Stimulated activated CD8-positive, alpha-beta memory T cell treated with anti-CD3 and anti-CD28 coated beads, Interleukin-2, amount 100 ng/mL, for 48 hours (primary cell): Measurements from ENCODE around the gene ALDH18A1.
"Not testable (repeated sequence)": the region's sequence is repeated elsewhere in the genome, so short reads cannot be mapped to it uniquely, and the experiment has no call there.

Experiments used
- DNase-seq, 2 donors: peaks; one replicate each; pipeline ENCODE4 v3.0.0-alpha.2; 2020; ENCODE audit warnings: low read depth in 2 of 2

Gene ALDH18A1

DNA sequence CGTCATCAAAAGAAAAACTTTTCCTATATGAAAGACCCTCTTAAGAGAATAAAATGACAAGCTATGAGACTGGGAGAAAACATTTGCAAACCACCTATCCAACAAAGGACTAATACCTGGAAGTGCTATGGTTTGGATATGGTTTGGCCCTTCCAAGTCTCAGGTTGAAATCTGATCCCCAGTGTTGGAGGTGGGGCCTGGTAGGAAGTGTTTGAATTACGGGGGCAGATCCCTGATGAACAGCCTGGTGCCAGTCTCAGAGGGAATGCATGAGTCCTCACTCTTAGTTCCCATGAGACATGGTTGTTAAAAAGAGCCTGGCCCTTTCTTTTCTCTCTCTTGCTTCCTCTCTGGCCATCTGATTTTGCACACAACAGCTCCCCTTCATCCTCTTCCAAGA lies 6.3 kb downstream of the ALDH18A1 start:
- DNase-seq: no peak

DNA sequence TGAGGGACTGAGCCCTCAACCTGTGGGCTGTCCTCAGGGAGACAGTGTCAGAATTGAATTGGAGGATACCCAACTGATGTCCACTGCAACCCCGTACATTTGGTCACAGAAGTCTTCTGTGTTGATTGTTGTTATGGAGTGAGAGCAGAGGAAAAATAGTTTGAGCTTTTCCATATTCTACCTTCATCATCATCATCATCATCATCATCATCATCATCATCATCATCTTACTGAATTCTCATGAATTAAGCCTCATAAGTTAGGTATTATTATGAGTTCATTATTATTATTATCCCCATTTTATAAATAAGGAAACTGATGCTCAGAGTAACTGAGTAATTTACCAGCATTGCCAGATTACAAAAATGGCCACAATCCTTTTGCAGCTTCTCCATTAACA lies 8.4 kb downstream of the ALDH18A1 start:
- DNase-seq: no peak

DNA sequence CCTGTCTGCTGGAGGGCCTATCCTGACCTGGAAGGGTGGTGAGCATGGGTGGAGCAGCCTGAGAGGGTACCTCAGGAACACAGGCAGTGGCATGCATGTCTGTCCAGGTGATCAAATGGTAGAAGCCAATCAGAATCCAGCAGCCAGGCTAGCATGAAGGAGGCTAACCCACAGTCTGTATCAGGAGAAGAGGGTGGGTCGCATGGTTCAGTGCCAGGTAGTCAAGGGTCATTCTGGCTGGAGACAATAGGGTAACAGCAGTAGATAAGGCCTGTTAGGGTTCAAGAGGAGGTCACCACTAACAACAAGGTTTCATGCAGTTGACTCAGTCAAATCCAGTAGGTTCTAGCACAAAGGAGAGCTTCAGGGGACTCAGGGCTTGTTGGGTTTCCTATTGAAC lies 10.4 kb downstream of the ALDH18A1 start:
- no peak for DNase-seq

DNA sequence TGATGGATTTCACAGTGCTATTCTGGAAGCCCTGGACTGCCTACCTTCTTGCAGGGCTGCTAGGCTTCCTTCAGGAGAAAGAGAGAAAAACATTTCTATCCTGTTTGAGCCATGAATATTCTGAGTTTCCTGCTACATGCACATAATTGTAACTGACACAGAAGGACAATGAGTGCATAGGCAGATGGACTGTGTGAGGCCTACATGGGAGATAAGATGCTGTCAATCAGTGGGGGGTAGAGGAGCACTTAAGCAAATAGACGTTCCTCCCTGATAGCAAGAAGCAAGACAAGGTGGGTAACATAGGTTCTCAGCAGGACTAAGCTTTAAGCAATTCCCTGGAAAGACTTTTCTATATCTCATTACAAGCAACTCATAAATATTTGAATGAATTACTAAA lies 11.6 kb downstream of the ALDH18A1 start:
- DNase-seq: no peak

DNA sequence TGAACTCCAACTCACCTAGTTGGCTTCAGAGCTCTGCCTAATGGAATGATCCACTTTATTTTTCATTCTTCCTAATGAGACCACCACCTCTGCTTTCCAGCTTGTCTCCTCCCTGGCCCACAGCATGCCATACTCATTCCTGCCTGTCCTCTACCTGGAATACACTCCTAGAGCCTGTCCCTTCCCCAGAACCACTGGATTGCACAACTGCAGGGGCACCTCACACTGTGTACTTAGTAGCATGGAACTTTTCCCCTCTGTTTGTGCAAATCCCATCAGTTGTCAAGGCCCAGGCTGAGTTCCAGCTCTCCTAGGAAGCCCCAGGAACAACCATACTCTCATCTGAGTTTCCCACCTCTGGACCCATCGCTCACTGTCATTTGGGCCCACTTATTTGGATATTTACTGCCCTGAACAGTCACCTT lies 15.6 kb downstream of the ALDH18A1 start:
- DNase-seq: no peak

DNA sequence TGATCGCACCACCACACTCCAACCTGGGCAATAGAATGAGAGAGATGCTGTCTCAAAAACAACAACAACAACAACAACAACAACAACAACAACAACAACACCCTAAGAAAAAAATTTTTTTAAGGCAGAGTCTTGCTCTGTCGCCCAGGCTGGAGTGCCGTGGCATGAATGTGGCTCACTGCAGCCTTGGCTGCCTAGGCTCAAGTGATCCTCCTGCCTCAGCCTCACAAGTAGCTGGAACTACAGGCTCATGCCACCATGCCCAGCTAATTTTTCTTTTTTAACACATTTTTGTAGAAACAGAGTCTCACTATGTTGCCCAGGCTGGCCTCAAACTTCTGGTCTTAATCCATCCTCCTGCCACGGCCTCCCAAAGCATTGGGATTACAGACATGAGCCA lies 18.6 kb downstream of the ALDH18A1 start:
- DNase-seq: no peak

DNA sequence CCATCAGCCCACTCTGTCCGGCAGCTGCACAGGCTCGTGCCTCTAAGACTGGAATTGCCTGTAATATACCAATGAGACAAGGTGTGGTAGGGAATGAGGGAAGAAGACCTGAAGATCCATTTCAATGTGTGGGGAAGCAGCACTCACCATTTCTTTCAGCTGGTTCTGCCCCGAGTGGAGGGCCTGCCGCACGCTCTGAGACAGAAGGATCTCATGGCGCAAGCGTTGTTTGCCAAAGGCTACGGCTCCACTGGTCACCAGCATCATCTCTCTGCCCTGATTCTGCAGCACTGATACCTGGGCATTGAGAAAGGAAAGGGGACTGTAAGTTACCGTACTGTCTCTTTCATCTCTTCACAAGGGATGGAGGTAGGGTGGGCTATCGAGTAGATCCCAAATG lies 19.4 kb downstream of the ALDH18A1 start:
- no peak for DNase-seq

DNA sequence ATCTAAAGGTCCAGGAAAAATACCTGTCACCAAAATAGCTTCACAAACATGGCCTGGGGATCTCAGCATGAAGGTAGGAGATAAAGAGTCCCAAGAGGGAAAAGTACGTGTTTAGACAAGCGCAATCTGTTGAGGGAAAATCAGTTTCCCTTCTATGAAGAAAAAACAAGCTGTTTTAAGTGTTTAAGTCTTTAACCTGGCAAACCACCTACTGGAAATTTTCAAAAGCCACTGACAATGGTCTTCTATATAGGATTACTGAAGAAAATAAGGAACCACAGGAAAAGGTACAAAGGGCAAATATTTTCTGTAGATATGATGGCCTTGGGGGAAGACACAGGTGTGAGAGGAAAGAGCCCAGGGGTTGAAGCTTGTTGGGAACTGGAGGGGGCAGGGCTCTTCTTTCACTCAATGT lies 21.2 kb downstream of the ALDH18A1 start:
- DNase-seq: no peak

DNA sequence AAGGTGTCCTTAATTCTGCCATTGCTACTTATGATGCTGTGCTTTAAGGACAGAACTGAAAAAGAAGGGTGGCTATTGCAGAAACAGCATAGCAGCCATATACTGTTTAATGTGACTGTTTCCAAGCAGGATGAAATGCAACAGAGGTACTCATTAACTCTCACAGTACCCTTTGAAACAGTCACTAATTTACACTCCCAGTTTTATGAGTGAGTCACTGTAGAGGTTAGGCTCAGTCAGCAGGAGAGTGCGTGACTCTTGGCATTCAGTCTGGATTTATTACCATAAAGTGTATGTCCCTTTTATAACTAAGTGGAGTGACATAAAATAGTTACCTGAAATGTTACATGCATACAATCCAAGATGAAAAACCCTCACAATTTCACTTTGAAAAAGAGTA lies 27.7 kb downstream of the ALDH18A1 start:
- no peak for DNase-seq

DNA sequence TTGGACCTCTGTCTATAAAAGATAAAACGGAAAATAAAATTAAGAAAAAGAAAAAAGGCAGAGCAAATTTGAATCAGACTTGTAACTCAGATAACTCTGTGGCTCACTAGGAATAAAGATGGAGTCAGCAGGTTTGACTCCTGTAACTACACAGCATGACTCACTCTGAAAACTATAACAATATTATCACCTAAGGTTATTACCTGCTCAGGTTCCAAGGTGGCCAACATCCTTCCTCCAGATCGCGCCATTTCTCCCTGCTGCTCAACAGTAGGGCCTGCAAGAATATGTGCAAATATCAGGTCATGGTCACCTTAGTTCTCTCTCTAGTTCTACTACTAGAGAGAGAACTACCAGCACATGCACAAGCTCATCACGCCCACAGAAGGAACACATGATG lies 30.0 kb downstream of the ALDH18A1 start:
- no peak for DNase-seq

DNA sequence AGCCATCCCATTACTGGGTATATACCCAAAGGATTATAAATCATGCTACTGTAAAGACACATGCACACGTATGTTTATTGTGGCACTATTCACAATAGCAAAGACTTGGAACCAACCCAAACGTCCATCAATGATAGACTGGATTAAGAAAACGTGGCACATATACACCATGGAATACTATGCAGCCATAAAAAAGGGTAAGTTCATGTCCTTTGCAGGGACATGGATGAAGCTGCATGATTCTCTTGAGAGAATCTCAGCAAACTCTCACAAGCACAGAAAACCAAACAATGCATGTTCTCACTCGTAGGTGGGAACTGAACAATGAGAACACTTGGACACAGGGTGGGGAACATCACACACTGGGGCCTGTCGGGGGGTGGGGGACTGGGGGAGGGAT lies 36.1 kb downstream of the ALDH18A1 start:
- not testable (repeated sequence) for DNase-seq

DNA sequence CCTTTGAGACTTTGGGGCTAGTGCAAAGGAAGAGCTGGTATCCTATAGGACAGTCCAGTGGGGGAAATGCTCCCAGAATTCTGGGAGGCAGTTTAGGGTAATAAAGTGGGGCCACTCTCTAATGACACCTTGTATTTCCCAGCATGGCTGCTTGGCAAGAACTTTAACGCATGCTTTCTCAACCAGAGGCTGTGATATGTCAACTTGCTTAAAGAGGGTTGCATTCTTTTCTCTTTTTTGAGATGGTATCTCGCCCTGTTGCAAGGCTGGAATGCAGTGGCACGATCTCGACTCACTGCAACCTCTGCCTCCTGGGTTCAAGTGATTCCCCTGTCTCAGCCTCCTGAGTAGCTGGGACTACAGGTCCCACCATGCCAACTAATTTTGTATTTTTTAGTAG lies 38.4 kb downstream of the ALDH18A1 start:
- no peak for DNase-seq

DNA sequence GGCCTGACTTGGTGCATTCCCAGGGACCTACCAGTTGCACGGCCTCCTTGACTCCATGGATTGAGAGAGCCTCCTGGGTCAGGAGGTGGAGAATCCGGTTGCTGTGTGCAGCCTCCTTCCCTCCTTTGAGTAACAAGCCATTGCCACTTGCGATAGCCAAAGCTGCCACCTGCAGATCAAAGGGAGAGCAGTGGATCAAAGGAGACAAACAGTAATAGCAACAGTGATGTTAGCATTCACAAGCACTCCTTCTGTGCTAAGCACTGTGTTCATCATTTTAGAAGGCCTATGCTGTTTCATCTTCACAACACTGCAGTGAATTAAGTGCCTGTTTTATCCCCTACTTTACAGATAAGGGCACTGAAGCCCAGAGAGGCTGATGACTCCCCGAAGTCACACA lies 40.1 kb downstream of the ALDH18A1 start:
- no peak for DNase-seq

DNA sequence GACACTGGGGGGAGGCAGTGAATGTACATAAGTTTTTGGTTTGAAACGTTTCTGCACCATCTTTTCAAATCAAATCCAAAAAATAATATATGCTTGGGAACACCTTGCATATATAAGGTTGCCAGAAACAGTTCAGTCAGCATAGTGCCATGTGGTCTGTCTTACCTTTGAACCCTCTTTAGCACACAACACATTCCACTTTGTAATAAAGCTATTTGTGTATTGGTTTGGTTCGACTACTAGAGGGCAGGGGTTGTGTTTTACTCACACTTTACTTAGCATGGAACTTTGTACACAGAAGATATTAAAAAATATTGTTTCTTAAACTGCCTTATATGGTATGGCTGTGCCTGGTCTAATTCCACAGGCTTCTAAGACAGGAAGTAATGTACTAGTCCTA lies 43.2 kb downstream of the ALDH18A1 start:
- DNase-seq: no peak

DNA sequence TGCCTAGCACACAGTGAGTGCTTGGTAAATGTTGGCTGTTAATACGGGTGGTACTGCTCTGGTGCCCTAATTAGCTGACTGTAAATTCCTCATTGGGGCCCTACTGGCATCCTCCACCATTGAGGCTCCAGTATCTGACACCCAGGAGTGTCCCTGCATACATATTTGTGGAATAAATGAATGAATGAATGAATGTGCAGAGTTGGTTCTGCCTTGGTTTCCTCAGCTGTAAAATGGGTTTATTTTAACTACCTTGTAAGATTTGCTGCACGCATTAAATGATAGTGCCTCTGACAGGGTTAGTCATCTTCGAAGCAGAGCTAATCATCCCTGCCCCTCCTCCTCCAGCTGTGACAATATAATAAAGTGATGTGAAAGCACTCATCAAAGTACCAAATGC lies 45.8 kb downstream of the ALDH18A1 start:
- DNase-seq: no peak

DNA sequence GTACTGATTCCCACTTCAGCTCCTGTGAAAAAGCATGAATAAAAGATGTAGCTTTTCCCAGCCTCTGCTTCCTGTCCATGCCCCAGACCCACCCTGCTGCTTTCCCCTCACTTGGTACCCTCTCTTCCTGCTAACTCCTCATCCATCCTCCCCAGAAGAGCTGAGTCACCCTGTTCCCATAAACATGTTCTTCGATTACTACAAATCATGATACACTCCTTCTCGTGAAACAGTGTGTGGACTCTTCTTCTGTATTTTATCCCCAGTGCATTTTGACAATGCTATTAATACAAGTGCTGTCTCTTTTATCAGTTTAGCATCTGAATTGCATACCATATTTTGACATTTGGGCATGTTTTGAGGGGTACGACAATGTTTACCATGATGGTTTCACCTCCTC lies 49.6 kb downstream of the ALDH18A1 start:
- DNase-seq: no peak

DNA sequence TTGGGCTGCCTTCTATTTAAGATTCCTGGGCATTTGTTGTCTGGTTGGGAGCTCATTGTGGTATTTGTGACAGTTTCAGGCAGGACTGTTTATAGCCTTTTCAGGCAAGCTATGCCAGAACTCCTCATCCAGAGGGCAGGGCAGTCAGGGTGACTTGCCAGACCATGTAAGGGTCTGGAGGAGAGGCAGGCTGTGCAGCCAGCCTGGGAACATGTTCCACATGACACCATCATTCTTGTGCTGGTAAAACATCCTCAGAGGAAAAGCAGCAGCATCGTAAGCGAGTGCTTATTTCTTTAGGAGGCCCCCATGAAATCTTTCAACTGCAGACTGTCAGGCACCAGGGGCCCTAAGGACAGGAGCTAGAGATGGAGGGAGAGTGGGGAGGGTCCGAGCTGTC lies 51.3 kb downstream of the ALDH18A1 start:
- no peak for DNase-seq

DNA sequence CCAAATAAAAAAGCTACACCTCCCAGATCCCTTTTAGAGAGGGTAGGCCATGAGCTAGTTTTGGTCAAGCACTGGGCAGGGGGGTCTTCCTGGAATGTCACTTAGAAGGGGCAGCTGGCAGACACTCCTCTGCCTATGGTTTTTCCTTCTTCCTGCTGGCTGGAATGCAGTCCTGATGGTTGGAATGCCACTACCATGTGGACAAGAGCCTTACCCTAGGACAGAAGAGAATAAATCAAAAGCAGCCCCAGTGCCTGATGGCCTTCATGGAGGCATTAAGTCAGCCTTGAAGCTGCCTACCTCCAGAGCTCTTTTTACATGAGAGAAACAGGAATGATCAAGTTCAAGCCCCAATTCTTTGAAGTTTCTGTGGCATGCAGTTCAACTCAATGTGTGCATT lies 51.9 kb downstream of the ALDH18A1 start:
- DNase-seq: no peak

DNA sequence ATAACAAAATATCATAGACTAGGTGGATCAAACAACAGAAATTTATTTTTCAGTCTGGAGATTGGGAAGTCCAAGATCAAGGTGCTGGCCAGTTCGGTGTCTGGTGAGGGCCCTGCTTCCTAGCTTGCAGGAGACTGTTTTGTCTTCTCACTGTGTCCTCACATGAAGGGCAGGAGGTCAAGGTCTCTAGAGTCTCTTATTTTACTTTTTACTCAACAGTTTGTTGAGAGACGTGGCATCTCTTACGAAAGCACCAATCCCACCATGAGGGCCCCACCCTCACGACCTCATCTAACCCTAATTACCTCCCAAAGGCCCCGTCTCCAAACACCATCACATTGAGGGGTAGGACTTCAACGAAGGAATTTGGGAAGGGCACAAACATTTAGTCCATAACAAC lies 54.1 kb downstream of the ALDH18A1 start:
- DNase-seq: no peak

DNA sequence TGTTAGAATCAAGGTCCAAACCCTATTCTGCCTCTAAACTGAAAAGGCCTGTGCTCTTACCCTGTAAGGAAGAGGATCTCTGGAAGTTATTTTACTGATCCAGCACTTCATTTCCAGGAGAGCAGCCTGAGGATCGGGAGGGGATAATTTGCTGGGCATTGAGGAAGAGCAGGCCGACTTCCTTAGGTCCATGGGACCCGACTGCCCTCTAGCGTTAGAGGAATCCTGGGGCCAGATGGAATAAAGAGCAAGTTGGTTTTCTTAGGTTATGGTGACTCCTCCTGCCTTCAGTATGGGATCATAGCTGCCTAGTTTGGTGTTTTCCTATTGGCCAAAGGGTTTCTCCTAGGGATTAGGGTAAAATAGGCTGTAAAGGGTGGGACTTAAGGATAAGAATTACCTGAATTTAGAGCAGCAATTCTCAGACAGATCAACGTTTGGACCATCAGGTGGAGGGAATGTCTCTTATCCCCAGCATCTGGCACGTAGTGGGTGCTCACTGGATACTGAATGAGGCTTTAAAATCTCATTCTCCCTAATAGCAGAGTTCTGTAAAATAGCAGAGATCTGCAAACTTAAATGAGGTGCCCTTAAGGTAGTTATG lies 55.3 kb downstream of the ALDH18A1 start:
- peak; percentile 3 to 24 for DNase-seq

DNA sequence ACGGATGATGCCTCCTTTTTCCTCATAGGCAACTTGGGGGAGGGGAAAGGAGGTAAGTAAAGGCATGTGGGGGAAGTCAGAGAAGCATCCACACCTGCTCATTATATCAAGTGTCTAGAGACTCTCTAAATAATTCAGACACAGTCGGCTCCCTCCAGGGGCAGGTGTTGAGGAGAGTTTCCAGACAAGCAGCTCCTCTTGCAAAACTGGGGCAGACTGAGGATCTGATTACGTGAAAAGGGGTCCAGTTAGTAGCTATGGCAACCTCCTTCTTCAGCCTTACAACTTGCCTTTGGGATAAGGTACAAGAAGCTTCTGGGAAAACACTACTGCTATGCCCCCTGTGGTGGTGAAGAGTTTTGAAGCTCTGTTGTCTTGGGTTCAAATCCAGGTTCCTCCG lies 56.4 kb downstream of the ALDH18A1 start:
- no peak for DNase-seq

DNA sequence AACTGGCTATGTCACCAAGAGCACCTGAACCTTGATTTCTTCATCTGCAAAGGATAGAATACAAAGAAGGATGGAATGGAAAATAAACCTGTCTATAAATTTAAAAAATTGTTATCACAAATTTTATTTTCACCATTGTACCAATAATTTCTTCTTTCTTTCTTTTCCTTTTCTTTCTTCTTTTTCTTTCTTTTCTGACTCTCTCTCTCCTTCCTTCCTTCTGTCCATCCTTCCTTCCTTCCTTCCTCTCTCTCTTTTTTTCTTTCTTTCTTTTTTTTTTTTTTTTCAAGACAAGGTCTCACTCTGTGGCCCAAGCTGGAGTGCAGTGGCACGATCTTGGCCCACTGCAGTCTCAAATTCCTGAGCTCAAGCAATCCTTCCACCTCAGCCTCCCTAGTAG lies 58.7 kb downstream of the ALDH18A1 start:
- no peak for DNase-seq

DNA sequence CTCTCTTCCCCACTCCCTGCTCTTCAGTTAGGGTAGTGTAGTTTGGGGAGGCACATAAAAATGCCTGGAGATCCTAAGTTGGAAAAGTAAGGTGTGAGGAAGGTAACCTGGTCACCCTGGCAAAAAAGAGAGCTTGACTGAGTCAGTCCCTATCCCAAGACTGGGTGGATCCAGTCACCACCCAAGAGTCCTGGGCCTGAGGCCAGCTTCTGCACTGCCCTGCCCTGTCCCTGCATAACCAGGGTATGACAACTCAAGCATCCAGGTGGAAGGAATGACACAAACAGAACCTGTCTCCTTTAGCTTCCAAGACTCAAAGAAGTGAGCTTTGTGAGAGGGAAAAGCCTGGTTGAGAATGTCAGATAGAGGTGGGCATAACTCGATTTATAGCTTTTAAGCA lies 68.5 kb downstream of the ALDH18A1 start:
- DNase-seq: no peak

DNA sequence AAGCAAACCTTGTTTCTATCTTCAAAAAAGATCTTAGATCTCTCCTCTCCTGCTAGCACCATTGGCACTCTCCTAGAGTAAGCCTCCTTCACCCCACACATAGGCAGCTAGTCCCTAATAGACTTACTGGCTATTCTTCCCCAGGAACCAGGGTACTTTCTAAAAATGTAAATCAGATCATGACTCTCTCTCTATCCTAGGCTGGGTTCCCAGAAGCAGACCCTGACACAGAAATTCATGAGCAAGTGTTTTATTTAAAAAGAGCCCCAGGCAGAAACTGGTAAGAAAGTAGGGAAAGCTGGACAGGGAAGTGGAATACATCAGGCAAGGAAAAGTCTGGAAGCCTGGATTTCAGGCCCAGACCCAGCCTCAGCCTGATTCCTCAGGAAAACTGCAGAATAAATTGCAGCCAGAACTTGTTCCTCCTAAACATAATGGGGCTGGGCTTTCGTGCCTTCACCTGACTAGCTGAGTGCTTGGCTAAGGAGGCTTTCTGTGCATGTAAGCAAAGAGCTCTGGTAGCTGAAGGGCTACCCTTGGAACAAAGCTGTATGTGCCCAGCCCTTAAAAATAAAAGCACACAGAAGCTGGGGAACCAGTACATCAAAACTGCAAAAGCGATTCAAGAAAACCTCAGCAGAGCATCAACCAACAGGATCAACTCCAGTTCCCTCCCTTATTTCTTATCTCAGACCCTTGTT lies 76.5 kb downstream of the ALDH18A1 start:
- DNase-seq: no peak
